ENCODE data around the gene ATPAF2. TPM values are rescaled to one million over a fixed set of nuclear protein-coding genes. Genes with fewer than 3 reads are reported as not detected.

ATPAF2 gene
- total RNA-seq, 3 donors from 2014 or later (not counting 1 experiment from before 2014, with no cell fraction given), result 31.4 to 43.4 (median 41.5) TPM

- Mint-ChIP-seq H3K27me3 (ENCODE audit: low read depth in 2 of 2) (no peaks in the 10 kb centered on the region), H3K4me3 (peak overlapping the region; percentile 86), H3K36me3 (no peaks in the 10 kb centered on the region), H3K4me1 (peaks cover 33 to 45% of the 10 kb centered on the region in 2 donors), H3K27ac (peak overlapping the region; percentile 78 to 96), H3K9me3 (no peaks in the 10 kb centered on the region)
- H3K27ac ChIP-seq (ENCODE audit: low read length), result no peak overlapping the region
- intact Hi-C loops (cut with micrococcal nuclease), result loop anchor here (5.0 kb wide), 2 partner anchors 219 to 289 kb away; partner anchors contain the start of gene RAI1
- H3K9me3 ChIP-seq (ENCODE audit: control insufficient read depth, insufficient read depth, low read length), result no peaks in the 10 kb centered on the region
- DNase-seq, result no peak
- ATAC-seq, result no peak
- H3K27me3 ChIP-seq (ENCODE audit: control insufficient read depth, insufficient read depth, low read length), result no peaks in the 10 kb centered on the region
- TF ChIP-seq, protein P1, sequence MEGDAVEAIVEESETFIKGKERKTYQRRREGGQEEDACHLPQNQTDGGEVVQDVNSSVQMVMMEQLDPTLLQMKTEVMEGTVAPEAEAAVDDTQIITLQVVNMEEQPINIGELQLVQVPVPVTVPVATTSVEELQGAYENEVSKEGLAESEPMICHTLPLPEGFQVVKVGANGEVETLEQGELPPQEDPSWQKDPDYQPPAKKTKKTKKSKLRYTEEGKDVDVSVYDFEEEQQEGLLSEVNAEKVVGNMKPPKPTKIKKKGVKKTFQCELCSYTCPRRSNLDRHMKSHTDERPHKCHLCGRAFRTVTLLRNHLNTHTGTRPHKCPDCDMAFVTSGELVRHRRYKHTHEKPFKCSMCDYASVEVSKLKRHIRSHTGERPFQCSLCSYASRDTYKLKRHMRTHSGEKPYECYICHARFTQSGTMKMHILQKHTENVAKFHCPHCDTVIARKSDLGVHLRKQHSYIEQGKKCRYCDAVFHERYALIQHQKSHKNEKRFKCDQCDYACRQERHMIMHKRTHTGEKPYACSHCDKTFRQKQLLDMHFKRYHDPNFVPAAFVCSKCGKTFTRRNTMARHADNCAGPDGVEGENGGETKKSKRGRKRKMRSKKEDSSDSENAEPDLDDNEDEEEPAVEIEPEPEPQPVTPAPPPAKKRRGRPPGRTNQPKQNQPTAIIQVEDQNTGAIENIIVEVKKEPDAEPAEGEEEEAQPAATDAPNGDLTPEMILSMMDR (IDR thresholded peaks at IDR 0.05), result no peak
- no peaks in the 10 kb centered on the region for H3K36me3 ChIP-seq (ENCODE audit: control insufficient read depth, insufficient read depth, low read length)
- WGBS (ENCODE audit: insufficient coverage), result 85% methylated on average over 1 of the region's 1 CpG
- no peak overlapping the region for H3K4me3 ChIP-seq (ENCODE audit: low read length)
- H3K4me1 ChIP-seq (ENCODE audit: control insufficient read depth, insufficient read depth, low read length), result peaks cover 13% of the 10 kb centered on the region
Measured at GRCh38 chr17:17970699-17971430, 68.1 kb downstream of the ATPAF2 start.

Other genes starting within 250 kb of the ATPAF2 start
- gene SREBF1, start 202.2 kb downstream of the ATPAF2 start, total RNA-seq, result 100 to 1,000 TPM in 2 of 3 donors, 10 to 100 TPM in 1; 80.7 to 208 (median 119) TPM
- 10 to 100 TPM; 35.7 to 43.2 (median 35.7) TPM for gene TOM1L2, start 66.8 kb downstream of the ATPAF2 start, total RNA-seq
- under 1 TPM in 2 of 3 donors, not detected in 1; 0.26 to 0.78 TPM for gene DRC3, start 66.3 kb downstream of the ATPAF2 start, total RNA-seq
- gene GID4, start 240 bp upstream of the ATPAF2 start, total RNA-seq, result 1 to 10 TPM; 6.6 to 10.0 (median 6.9) TPM
- gene DRG2, start 48.8 kb upstream of the ATPAF2 start, total RNA-seq, result 10 to 100 TPM; 53.3 to 69.2 (median 62.7) TPM
- 1 to 10 TPM; 1.6 to 2.0 (median 1.8) TPM for gene MYO15A, start 69.6 kb upstream of the ATPAF2 start, total RNA-seq
- 100 to 1,000 TPM in 1 of 3 donors, 10 to 100 TPM in 2; 95.6 to 114 (median 96.7) TPM for gene ALKBH5, start 144.7 kb upstream of the ATPAF2 start, total RNA-seq
- 10 to 100 TPM; 19.7 to 26.2 (median 25.8) TPM for gene LLGL1, start 186.5 kb upstream of the ATPAF2 start, total RNA-seq
- gene FLII, start 219.6 kb upstream of the ATPAF2 start, total RNA-seq, result 100 to 1,000 TPM; 286 to 342 (median 327) TPM
- gene MIEF2, start 221.5 kb upstream of the ATPAF2 start, total RNA-seq, result 10 to 100 TPM; 10.6 to 12.8 (median 11.3) TPM

Data from natural killer cell (primary cell).